GM12872 (cell line): Measurements from ENCODE around the gene PPRC1.

Experiments used
- CTCF ChIP-seq: IDR thresholded peaks from 3 replicates; pipeline ENCODE4 v1.5.1; 2011; ENCODE audit warnings: low read depth, mild to moderate bottlenecking, low read length, moderate library complexity; ENCODE audit not compliant: insufficient read depth

PPRC1 gene

GRCh38 chr10:102132563-102133372 lies at the start of gene PPRC1:
Gene PPRC1, plus strand, starts transcription at chr10:102133040. Its CDS starts 29 bp downstream, at chr10:102133069.
- peak; percentile 94 for TF ChIP-seq CTCF

- TF ChIP-seq CTCF, result no peak
Observed at GRCh38 chr10:102083541-102083940, 49.3 kb upstream of the PPRC1 start.

GRCh38 chr10:102085336-102085735 lies 47.5 kb upstream of the PPRC1 start:
- TF ChIP-seq CTCF, result no peak

GRCh38 chr10:102086196-102086595 lies 46.6 kb upstream of the PPRC1 start:
- TF ChIP-seq CTCF, result no peak

- TF ChIP-seq CTCF, result no peak
Observed at GRCh38 chr10:102090772-102091171, 42.1 kb upstream of the PPRC1 start.

- TF ChIP-seq CTCF, result no peak
Observed at GRCh38 chr10:102096449-102096848, 36.4 kb upstream of the PPRC1 start.

GRCh38 chr10:102101152-102101551 lies 31.7 kb upstream of the PPRC1 start:
- no peak for TF ChIP-seq CTCF
